NCI-H2227 (cell line): ENCODE data around the gene DEPDC4.
A peak's percentile ranks its signal among the peaks of the same experiment; 100 is the strongest.
"Not testable (repeated sequence)": the region's sequence is repeated elsewhere in the genome, so short reads cannot be mapped to it uniquely, and the experiment has no call there.

Experiments
- DNase-seq: peaks from one replicate; lab custom pipeline; 2025; ENCODE audit not compliant: unreplicated experiment; lab: John Stamatoyannopoulos, UW

DEPDC4 gene

GRCh38 chr12:100265107-100265506, 1.8 kb downstream of the DEPDC4 start:
- DNase-seq, result not testable (repeated sequence)

DNA sequence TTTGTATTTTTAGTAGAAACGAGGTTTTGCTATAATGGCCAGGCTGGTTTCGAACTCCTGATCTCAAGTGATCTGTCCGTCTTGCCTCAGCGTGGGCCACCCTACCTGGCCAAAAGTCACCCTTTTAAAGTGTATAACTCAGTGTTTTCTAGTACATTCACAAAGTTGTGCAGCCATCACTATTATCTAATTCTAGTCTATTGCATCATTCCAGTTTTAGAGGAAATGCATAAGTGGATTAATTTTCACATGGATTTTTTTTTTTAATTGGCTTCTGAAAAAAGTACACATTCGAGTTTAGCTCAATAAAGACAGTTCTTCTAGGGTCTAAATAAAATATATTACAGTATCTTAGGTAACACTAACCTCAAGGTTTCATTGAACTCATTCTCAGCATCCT, 3.7 kb downstream of the DEPDC4 start:
- DNase-seq, result no peak

DNA sequence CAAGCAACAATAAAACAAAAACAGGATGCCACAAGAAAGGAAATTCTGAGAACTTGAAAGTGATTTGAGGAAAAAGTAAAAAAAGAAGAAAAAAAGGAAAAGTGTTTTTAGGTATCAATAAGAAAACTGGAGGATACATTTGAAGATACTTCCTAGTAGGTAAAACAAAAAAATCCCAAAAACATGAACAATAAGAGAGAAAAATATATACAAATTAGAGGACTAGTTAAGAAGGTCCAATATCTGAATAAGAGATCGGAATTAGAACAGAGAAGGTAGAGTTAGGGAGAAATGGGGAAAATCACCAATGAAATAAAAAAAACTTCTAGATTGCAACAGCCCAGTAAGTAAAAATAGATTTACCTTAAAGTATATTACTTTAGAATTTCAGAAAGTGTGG, 8.8 kb downstream of the DEPDC4 start:
- no peak for DNase-seq

GRCh38 chr12:100254876-100255275, 12.0 kb downstream of the DEPDC4 start:
- no peak for DNase-seq

- no peak for DNase-seq
Measured at GRCh38 chr12:100253437-100253836, 13.4 kb downstream of the DEPDC4 start.

DNA sequence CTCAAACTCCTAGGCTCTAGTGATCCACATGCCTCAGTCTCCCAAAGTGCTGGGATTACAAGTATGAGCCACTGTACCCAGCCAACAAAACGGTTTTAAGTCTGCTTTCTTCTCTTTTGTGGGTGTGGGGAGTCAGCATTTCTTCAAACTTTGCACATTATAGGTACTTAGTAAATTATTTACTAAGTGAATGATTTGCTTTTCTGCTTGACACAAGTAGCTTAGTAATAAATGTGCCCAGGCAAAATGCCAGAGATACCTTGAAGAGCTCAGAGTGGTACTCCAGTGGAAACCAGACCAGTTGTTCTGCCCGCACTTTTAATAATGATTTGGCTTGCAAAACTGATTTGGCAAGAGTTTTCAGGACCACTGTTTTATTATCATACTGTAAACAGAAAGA, 15.0 kb downstream of the DEPDC4 start:
- DNase-seq, result no peak

DNA sequence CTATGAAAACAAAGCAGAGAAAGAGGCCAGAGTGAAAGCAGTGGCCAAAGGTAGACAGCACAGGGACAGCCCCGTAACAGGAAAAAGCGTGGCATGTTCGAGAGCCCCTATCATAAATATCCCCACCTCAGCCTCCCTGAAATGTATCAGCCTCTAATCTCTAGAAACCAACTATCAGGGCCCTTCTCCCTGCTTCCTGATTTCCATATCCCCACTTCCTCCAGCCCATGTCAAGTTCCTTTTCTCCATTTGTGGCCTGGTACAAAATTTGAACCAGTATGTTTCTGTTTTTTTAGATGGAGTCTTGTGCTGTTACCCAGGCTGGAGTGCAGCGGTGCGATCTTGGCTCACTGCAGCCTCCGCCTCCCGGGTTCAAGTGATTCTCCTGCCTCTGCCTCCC, 16.9 kb downstream of the DEPDC4 start:
- DNase-seq, result no peak

DNA sequence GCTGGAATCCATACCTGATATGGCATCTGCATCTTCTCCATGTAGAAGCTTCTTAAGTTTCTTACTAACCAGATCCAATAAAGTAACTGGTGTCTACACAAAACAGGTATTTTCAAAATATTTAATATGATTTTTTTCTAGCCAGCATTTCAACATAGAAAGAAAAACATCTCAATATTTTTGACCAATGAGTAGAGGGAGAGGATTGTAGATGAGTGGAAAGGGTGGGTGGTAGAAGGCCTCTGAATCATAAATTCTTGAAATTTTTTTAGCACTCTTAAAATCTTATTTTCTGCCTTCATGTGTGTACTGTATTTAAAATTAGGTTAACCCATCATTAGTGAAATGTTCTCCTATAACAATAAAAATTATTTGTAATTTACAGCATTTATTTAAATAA, 18.0 kb downstream of the DEPDC4 start:
- DNase-seq, result no peak

- DNase-seq, result no peak
Measured at GRCh38 chr12:100247765-100248164, 19.1 kb downstream of the DEPDC4 start.

DNA sequence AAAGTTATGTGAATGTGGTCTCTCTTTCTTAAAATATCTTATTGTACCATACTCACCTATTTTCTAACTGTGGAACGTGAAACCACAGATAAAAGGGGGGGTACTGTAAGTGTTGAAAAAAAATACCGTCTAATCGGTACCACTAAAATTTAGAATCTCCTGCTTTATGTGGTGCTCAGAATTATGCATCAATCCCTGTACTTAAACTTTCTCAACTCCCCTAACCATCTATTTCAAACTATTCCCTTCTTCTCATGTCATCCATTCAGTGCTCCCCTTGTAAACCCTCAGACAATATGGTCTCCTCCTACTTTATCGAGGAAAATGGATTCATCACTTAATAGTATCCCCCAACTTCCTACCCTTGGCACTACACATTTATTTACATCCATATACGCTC, 23.7 kb downstream of the DEPDC4 start:
- DNase-seq, result no peak

DNA sequence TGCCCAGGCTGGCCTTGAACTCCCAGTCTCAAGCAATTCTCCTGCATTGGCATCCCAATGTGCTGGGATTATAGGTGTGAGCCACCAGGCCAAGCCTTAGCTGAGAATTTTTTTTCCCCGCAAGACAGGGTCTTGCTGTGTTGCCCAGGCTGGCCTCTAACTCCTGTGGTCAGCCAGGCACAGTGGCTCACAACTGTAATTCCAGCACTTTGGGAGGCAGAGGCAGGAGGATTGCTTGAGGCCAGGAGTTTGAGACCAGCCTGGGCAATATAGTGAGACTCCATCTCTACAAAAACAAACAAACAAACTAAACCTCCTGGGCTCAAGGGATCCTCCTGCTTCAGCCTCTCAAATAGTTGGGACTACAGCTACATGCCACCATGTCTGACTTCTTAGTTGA, 27.3 kb downstream of the DEPDC4 start:
- DNase-seq, result no peak

DNA sequence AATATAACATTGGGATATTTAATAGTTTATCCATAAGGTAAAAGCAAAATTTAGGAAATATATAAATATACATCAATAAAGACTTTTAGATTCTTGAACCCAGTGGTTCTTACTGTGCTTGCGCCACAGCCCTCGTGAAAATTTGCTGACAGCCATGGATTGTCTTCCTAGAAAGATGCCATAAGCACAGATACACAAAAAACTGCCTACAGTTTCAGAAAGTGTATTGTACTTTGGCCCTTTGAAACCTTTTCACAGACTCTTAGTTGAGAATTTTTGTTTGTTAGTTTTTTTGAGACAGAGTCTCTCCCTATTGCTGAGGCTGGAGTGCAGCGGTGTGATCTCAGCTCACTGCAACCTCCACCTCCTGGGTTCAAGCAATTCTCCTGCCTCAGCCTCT, 28.1 kb downstream of the DEPDC4 start:
- DNase-seq, result no peak

- DNase-seq, result peak; percentile 36
Measured at GRCh38 chr12:100234591-100235304, 32.1 kb downstream of the DEPDC4 start.

- no peak for DNase-seq
Measured at GRCh38 chr12:100234166-100234565, 32.7 kb downstream of the DEPDC4 start.

DNA sequence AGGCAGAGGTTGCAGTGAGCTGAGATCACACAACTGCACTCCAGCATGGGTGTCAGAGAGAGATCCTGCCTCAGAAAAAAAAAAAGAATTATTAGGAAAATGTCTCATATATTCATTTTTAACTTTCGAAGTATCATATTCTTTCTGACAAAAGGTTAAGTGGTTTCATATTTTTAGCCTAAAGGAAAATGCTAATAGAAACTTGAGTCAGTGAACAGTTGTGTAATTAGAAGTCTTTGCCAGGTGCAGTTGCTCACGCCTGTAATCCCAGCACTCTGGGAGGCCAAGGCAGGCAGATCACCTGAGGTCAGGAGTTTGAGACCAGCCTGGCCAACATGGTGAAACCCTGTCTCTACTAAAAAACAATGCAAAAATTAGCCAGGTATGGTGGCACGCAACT, 35.0 kb downstream of the DEPDC4 start:
- DNase-seq, result not testable (repeated sequence)

DNA sequence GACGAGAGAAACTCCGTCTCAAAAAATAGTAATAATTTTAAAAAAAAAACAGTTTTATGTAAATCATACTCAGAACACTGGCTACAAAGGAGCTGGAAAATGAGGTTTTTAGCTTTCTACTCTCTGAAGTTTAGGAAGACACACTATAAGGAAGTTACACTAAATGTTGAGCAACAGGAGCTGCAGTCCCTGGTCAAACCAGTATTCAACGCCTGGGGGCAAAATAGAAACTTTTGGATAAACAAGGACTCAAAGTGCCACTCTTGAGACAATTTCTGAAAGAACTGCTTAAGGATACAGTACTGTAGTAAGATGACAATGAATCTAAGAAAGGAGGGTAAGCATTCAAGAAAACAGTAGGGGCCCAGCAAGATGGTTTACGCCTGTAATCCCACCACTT, 37.0 kb downstream of the DEPDC4 start:
- DNase-seq, result no peak

DNA sequence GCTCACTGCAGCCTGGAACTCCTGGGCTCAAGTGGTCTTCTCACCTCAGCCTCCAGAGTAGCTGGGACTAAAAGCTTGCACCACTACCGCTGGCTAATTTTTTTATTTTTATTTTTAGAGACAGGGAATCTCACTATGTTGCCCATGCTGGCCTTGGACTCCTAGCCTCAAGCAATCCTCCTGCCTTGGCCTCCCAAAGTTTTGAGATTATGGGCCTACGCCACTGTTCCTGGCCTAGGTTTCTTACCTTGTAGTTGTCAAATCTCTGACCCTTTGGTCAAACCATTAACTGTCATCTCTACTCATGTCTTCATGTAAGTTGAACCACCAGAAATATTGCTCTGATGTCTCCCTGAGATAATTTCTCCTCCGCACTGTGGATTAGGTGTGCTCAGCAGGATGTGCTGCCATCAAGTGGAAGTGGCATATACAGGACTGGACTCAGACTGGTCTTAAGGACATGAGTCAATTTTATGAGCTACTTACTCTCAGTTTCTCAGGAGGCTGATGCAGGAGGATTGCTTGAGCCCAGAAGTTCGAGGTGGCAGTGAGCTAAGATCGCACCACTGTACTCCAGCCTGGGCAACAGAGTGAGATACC, 37.7 kb downstream of the DEPDC4 start:
- no peak for DNase-seq

GRCh38 chr12:100225491-100225890, 41.4 kb downstream of the DEPDC4 start:
- DNase-seq, result no peak

- not testable (repeated sequence) for DNase-seq
Measured at GRCh38 chr12:100222173-100222572, 44.7 kb downstream of the DEPDC4 start.

GRCh38 chr12:100221523-100221922, 45.4 kb downstream of the DEPDC4 start:
- no peak for DNase-seq

- no peak for DNase-seq
Measured at GRCh38 chr12:100219328-100220109, 47.4 kb downstream of the DEPDC4 start.

GRCh38 chr12:100216337-100216736, 50.5 kb downstream of the DEPDC4 start:
- DNase-seq, result no peak
